Activated B cell treated with CpG ODN at 0.5 μM for 24 hours (primary cell): ENCODE data around the gene PLEKHG1. TPM values are rescaled to one million over a fixed set of nuclear protein-coding genes. Genes with fewer than 3 reads are reported as not detected.

Experiments used
- ATAC-seq: fragments of 200-7000 bp; cut with Tn5 transposase; one replicate; pipeline ENCODE4 v1.10.0; 2021; ENCODE audit warnings: low read depth, mild to moderate bottlenecking, moderate library complexity
- CTCF ChIA-PET: fragments of 350-600 bp; sonication (Branson Sonifier 250); formaldehyde crosslinking; loops from one replicate; lab custom pipeline; 2021; ENCODE audit warnings: antibody characterized with exemption; lab: Charles Lee
- POLR2A ChIA-PET: fragments of 350-600 bp; sonication (Branson Sonifier 250); formaldehyde crosslinking; loops from one replicate; lab custom pipeline; 2021; ENCODE audit warnings: antibody characterized with exemption; lab: Charles Lee
- DNase-seq: peaks from one replicate; pipeline ENCODE4 v3.0.0; 2022
- H3K27ac Mint-ChIP-seq: one replicate; pipeline ENCODE4 v1.8.0; 2020; ENCODE audit warnings: mixed read lengths
- H3K27me3 Mint-ChIP-seq: one replicate; pipeline ENCODE4 v1.8.0; 2021; ENCODE audit warnings: mixed read lengths
- H3K36me3 Mint-ChIP-seq: one replicate; pipeline ENCODE4 v1.8.0; 2021; ENCODE audit warnings: low read depth, mixed read lengths
- H3K4me1 Mint-ChIP-seq: one replicate; pipeline ENCODE4 v1.8.0; 2021; ENCODE audit warnings: mixed read lengths
- H3K4me3 Mint-ChIP-seq: one replicate; pipeline ENCODE4 v1.8.0; 2020; ENCODE audit warnings: mild to moderate bottlenecking, mixed read lengths
- H3K9me3 Mint-ChIP-seq: one replicate; pipeline ENCODE4 v1.8.0; 2020; ENCODE audit warnings: mixed read lengths
- CTCF ChIP-seq: fragments of 200-600 bp; IDR thresholded peaks from one replicate; pipeline ENCODE4 v1.8.0; 2022; ENCODE audit warnings: antibody characterized with exemption, mild to moderate bottlenecking
- intact Hi-C: fragments of 100-400 bp; cut with micrococcal nuclease; formaldehyde crosslinking; loops from one replicate; pipeline ENCODE4 v1.15.1; 2024
- total RNA-seq: library from RNA; stranded (reverse); gene quantifications from 2 replicates; pipeline ENCODE4 v1.2.3, GENCODE V29; 2022

The PLEKHG1 gene
- total RNA-seq, 1 donor from 2014 or later: 219 TPM

- no peak for ATAC-seq
- peaks cover 65% of the 10 kb centered on the region for H3K36me3 Mint-ChIP-seq
- H3K9me3 Mint-ChIP-seq: no peaks in the 10 kb centered on the region
- no peaks in the 10 kb centered on the region for H3K27me3 Mint-ChIP-seq
- no peak overlapping the region for H3K4me3 Mint-ChIP-seq
- TF ChIP-seq CTCF: no peak
- ChIA-PET POLR2A (interaction anchor here (3.2 to 9.8 kb wide), 2 partner anchors 16 to 30 kb away, joined by 29 to 537 read pairs; no protein-coding TSS in a partner anchor), CTCF (no interaction called here)
- intact Hi-C loops: no loop called here
- no peak overlapping the region for H3K27ac Mint-ChIP-seq
- no peak for DNase-seq
- peaks cover 85% of the 10 kb centered on the region for H3K4me1 Mint-ChIP-seq
Observed at GRCh38 chr6:150605333-150605732, 5.6 kb downstream of the PLEKHG1 start.

- Mint-ChIP-seq H3K27ac (no peak overlapping the region), H3K36me3 (peaks cover 64% of the 10 kb centered on the region), H3K27me3 (no peaks in the 10 kb centered on the region), H3K4me1 (peaks cover 85% of the 10 kb centered on the region), H3K4me3 (no peak overlapping the region), H3K9me3 (no peaks in the 10 kb centered on the region)
- DNase-seq (no peak), ATAC-seq (no peak)
- CTCF ChIA-PET: interaction anchor here (2.0 kb wide), 1 partner anchor 188 kb away, joined by 6 read pairs; no protein-coding TSS in a partner anchor
- intact Hi-C loops: no loop called here
- TF ChIP-seq CTCF: no peak
- POLR2A ChIA-PET: interaction anchor here (1.6 to 3.2 kb wide), 4 partner anchors 9 to 27 kb away, joined by 5 to 29 read pairs (median 6); no protein-coding TSS in a partner anchor
Observed at GRCh38 chr6:150606168-150606591, 6.5 kb downstream of the PLEKHG1 start.

DNA sequence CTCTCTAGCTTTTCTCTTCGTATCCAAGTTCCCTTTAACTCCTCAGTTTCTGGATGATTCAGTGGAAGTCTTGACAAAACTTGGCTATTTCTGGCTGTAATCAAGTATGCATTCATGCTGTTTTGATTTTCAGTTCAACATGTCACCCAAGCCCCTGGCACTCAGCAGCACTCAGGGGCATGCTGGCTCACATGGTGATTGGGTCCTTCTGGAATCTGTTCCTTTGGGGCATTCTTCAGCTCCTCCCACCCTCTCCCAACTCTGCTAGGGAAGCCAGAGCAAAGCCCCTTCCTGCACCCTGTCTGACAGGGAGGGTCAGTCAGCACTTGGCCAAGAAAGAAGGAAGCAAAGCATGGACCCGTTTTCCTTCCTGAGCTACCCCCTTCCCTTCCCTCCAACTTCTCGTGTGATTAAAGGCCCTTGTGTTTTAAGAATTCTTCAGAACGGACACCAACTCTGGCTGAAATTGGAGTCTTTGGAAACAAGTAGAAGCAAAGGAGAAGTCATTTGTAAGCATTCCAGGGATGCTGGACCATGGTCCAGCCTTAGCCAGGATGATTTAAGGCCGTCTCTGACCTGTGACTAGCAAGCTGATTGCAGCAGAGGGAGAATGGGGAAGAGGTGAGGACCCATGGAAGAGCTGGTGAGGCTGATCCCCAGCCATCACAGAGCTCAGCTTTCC is 7.1 kb downstream of the PLEKHG1 start:
- Mint-ChIP-seq H3K27me3 (no peaks in the 10 kb centered on the region), H3K36me3 (peaks cover 63% of the 10 kb centered on the region), H3K4me1 (peaks cover 85% of the 10 kb centered on the region), H3K9me3 (no peaks in the 10 kb centered on the region), H3K27ac (peak overlapping the region; percentile 4), H3K4me3 (no peak overlapping the region)
- ATAC-seq (no peak), DNase-seq (no peak)
- intact Hi-C loops: no loop called here
- CTCF ChIA-PET: interaction anchor here (2.0 kb wide), 1 partner anchor 189 kb away, joined by 6 read pairs; no protein-coding TSS in a partner anchor
- TF ChIP-seq CTCF: no peak
- POLR2A ChIA-PET: interaction anchor here (1.6 to 3.2 kb wide), 4 partner anchors 9 to 26 kb away, joined by 5 to 29 read pairs (median 6); no protein-coding TSS in a partner anchor

GRCh38 chr6:150607329-150607650 is 7.6 kb downstream of the PLEKHG1 start:
- intact Hi-C loops: no loop called here
- ATAC-seq (no peak), DNase-seq (no peak)
- CTCF ChIA-PET: interaction anchor here (2.0 kb wide), 1 partner anchor 189 kb away, joined by 6 read pairs; no protein-coding TSS in a partner anchor
- H3K36me3 Mint-ChIP-seq: peaks cover 64% of the 10 kb centered on the region
- TF ChIP-seq CTCF: no peak
- no peak overlapping the region for H3K27ac Mint-ChIP-seq
- no peak overlapping the region for H3K4me3 Mint-ChIP-seq
- POLR2A ChIA-PET: interaction anchor here (1.6 to 3.2 kb wide), 4 partner anchors 8 to 26 kb away, joined by 5 to 29 read pairs (median 6); no protein-coding TSS in a partner anchor
- no peaks in the 10 kb centered on the region for H3K9me3 Mint-ChIP-seq
- peaks cover 85% of the 10 kb centered on the region for H3K4me1 Mint-ChIP-seq
- no peaks in the 10 kb centered on the region for H3K27me3 Mint-ChIP-seq

GRCh38 chr6:150610584-150610983 is 10.9 kb downstream of the PLEKHG1 start:
- Mint-ChIP-seq H3K27me3 (no peaks in the 10 kb centered on the region), H3K4me1 (peaks cover 89% of the 10 kb centered on the region), H3K27ac (no peak overlapping the region), H3K9me3 (no peaks in the 10 kb centered on the region), H3K36me3 (peaks cover 67% of the 10 kb centered on the region), H3K4me3 (no peak overlapping the region)
- ChIA-PET CTCF (interaction anchor here (1.3 kb wide), 1 partner anchor 10 kb away, joined by 7 read pairs; the partner anchor contains the start of gene PLEKHG1), POLR2A (interaction anchor here (0.6 to 4.0 kb wide), 7 partner anchors 10 to 26 kb away, joined by 3 to 31 read pairs (median 3); partner anchors contain the start of gene PLEKHG1)
- DNase-seq (no peak), ATAC-seq (no peak)
- no peak for TF ChIP-seq CTCF
- intact Hi-C loops: no loop called here
